ENCODE results near the gene MAP3K3.

The MAP3K3 gene

GRCh38 chr17:63692195-63692816 lies 70.1 kb downstream of the MAP3K3 start:
- in situ Hi-C loops (cut with MboI; ENCODE audit: low sequenced_read_pairs), result no loop called here

- in situ Hi-C loops (cut with MboI; ENCODE audit: low sequenced_read_pairs), result no loop called here
These were observed 71.3 kb downstream of the MAP3K3 start for GRCh38 chr17:63693411-63694113.

- in situ Hi-C loops (cut with MboI; ENCODE audit: low sequenced_read_pairs), result no loop called here
These were observed 72.2 kb downstream of the MAP3K3 start for GRCh38 chr17:63694229-63694949.

- in situ Hi-C loops (cut with MboI; ENCODE audit: low sequenced_read_pairs), result no loop called here
These were observed 72.9 kb downstream of the MAP3K3 start for GRCh38 chr17:63694950-63695773.

- in situ Hi-C loops (cut with MboI; ENCODE audit: low sequenced_read_pairs), result no loop called here
These were observed 73.7 kb downstream of the MAP3K3 start for GRCh38 chr17:63695889-63696288.

- in situ Hi-C loops (cut with MboI; ENCODE audit: low sequenced_read_pairs), result no loop called here
These were observed 74.3 kb downstream of the MAP3K3 start for GRCh38 chr17:63696381-63696961.

- in situ Hi-C loops (cut with MboI; ENCODE audit: low sequenced_read_pairs), result no loop called here
These were observed 75.4 kb downstream of the MAP3K3 start for GRCh38 chr17:63697341-63698286.

- in situ Hi-C loops (cut with MboI; ENCODE audit: low sequenced_read_pairs), result no loop called here
These were observed 76.2 kb downstream of the MAP3K3 start for GRCh38 chr17:63698381-63698885.

- in situ Hi-C loops (cut with MboI; ENCODE audit: low sequenced_read_pairs), result no loop called here
These were observed 76.8 kb downstream of the MAP3K3 start for GRCh38 chr17:63698886-63699637.

- in situ Hi-C loops (cut with MboI; ENCODE audit: low sequenced_read_pairs), result no loop called here
These were observed 77.7 kb downstream of the MAP3K3 start, which contains the start of gene LIMD2 for GRCh38 chr17:63699638-63700527. Gene LIMD2 (minus strand): TSS chr17:63700125. CDS start chr17:63699298, 827 bp downstream.

- in situ Hi-C loops (cut with MboI; ENCODE audit: low sequenced_read_pairs), result no loop called here
These were observed 78.6 kb downstream of the MAP3K3 start for GRCh38 chr17:63700528-63701455.

GRCh38 chr17:63701456-63701820 lies 79.2 kb downstream of the MAP3K3 start:
- in situ Hi-C loops (cut with MboI; ENCODE audit: low sequenced_read_pairs), result no loop called here

- in situ Hi-C loops (cut with MboI; ENCODE audit: low sequenced_read_pairs), result no loop called here
These were observed 79.9 kb downstream of the MAP3K3 start for GRCh38 chr17:63701868-63702720.

GRCh38 chr17:63702721-63703015 lies 80.5 kb downstream of the MAP3K3 start:
- in situ Hi-C loops (cut with MboI; ENCODE audit: low sequenced_read_pairs), result no loop called here

- in situ Hi-C loops (cut with MboI; ENCODE audit: low sequenced_read_pairs), result no loop called here
These were observed 80.8 kb downstream of the MAP3K3 start for GRCh38 chr17:63703029-63703428.

Measured in hTERT RPE-1 (cell line).